ENCODE measurements around the gene CDC14B.
"Not testable (repeated sequence)": the region's sequence is repeated elsewhere in the genome, so short reads cannot be mapped to it uniquely, and the experiment has no call there.

CDC14B gene

GRCh38 chr9:96519095-96519494 is 100.5 kb downstream of the CDC14B start:
- peaks cover 14% of the 10 kb centered on the region for H3K4me1 Mint-ChIP-seq
- H3K27ac Mint-ChIP-seq: no peak overlapping the region
- H3K36me3 Mint-ChIP-seq: no peaks in the 10 kb centered on the region
- no peaks in the 10 kb centered on the region for H3K27me3 Mint-ChIP-seq
- no peak for DNase-seq
- H3K9me3 Mint-ChIP-seq: no peaks in the 10 kb centered on the region
- H3K4me3 Mint-ChIP-seq: no peak overlapping the region
- CTCF ChIA-PET: no interaction called here

GRCh38 chr9:96515621-96516470 is 103.8 kb downstream of the CDC14B start:
- Mint-ChIP-seq H3K4me3 (no peak overlapping the region), H3K9me3 (no peaks in the 10 kb centered on the region), H3K4me1 (no peaks in the 10 kb centered on the region), H3K27ac (no peak overlapping the region), H3K36me3 (no peaks in the 10 kb centered on the region), H3K27me3 (no peaks in the 10 kb centered on the region)
- no peak for DNase-seq
- CTCF ChIA-PET: interaction anchor here (0.6 kb wide), 1 partner anchor 14 kb away, joined by 3 read pairs; no protein-coding TSS in a partner anchor

GRCh38 chr9:96514800-96515158 is 104.9 kb downstream of the CDC14B start:
- no peak overlapping the region for H3K27ac Mint-ChIP-seq
- peaks cover 4% of the 10 kb centered on the region for H3K4me1 Mint-ChIP-seq
- no peaks in the 10 kb centered on the region for H3K27me3 Mint-ChIP-seq
- CTCF ChIA-PET: no interaction called here
- no peaks in the 10 kb centered on the region for H3K9me3 Mint-ChIP-seq
- DNase-seq: no peak
- H3K4me3 Mint-ChIP-seq: no peak overlapping the region
- no peaks in the 10 kb centered on the region for H3K36me3 Mint-ChIP-seq

DNA sequence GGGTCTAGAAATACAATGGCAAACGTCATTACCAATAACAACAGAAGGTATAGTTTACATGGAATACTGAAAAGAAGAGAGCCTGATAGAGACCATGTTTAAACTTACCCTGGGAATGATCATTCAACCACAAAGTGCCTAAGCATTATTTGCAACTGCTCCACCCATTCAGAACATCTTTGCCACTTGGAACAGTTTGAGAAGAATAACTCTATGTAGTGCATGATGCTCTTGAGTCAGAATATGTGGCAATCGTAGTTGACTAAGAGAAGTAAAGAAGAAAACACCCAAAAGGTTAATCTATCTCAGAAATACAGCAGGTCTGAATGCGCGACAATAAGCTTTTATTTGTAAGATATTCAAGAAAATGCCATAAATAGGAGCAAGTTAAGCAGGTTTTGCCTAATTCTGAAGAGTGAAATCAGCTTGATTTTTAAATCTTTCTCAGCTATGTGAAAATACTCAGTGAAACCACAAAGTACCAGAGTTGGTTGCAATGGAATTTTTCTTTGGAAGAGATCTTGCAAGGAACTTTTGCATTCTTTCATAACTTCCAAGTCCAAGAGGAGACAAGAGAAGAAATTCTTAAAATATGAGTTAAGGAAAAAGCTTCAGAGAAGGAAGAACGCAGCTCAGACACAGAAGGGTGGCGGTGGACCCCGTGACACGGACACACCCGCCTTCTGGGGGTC is 105.4 kb downstream of the CDC14B start:
- no peak overlapping the region for H3K4me3 Mint-ChIP-seq
- H3K36me3 Mint-ChIP-seq: no peaks in the 10 kb centered on the region
- H3K27me3 Mint-ChIP-seq: no peaks in the 10 kb centered on the region
- no peaks in the 10 kb centered on the region for H3K9me3 Mint-ChIP-seq
- no peak for DNase-seq
- peaks cover 4% of the 10 kb centered on the region for H3K4me1 Mint-ChIP-seq
- CTCF ChIA-PET: no interaction called here
- no peak overlapping the region for H3K27ac Mint-ChIP-seq

DNA sequence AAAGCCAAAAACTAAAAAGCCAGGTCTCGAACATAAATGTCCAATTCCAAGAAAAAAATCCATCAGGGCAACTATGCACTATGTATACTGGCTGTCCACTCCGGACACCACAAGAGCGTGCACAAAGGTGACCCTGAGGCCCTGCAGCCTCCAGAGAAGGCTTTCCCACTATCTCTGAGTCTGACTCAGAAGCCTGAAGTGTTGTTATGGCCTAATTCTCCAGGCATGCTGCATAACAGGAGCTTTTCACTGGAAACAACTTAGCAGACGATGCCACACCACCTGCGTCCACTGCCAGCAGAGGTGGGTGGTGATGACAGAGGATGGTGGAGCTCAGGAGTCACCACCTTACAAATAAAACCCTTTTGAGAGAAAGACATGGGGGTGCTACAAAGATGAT is 106.0 kb downstream of the CDC14B start:
- Mint-ChIP-seq H3K27ac (no peak overlapping the region), H3K4me3 (no peak overlapping the region), H3K36me3 (no peaks in the 10 kb centered on the region), H3K9me3 (no peaks in the 10 kb centered on the region), H3K4me1 (peaks cover 4% of the 10 kb centered on the region), H3K27me3 (no peaks in the 10 kb centered on the region)
- CTCF ChIA-PET: no interaction called here
- DNase-seq: no peak

DNA sequence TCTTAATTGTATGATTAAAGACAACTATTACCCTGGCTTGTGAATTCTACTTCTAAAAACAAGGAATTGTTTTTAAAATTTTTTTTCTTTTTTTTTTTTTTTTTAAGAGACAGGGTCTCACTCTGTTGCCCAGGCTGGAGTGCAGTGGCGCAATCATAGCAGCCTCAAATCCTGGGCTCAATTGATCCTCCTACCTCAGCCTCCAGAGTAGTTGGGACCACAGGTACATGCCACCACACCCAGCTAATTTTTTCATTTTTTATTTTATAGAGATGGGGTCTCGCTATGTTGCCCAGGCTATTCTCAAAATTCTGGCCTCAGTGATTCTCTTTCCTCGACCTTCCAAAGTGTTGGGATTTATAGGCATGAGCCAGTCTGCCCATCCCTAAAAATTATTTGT is 107.4 kb downstream of the CDC14B start:
- H3K4me1 Mint-ChIP-seq: peaks cover 4% of the 10 kb centered on the region
- DNase-seq: no peak
- CTCF ChIA-PET: no interaction called here
- no peaks in the 10 kb centered on the region for H3K27me3 Mint-ChIP-seq
- H3K36me3 Mint-ChIP-seq: no peaks in the 10 kb centered on the region
- no peaks in the 10 kb centered on the region for H3K9me3 Mint-ChIP-seq
- no peak overlapping the region for H3K4me3 Mint-ChIP-seq
- H3K27ac Mint-ChIP-seq: no peak overlapping the region

DNA sequence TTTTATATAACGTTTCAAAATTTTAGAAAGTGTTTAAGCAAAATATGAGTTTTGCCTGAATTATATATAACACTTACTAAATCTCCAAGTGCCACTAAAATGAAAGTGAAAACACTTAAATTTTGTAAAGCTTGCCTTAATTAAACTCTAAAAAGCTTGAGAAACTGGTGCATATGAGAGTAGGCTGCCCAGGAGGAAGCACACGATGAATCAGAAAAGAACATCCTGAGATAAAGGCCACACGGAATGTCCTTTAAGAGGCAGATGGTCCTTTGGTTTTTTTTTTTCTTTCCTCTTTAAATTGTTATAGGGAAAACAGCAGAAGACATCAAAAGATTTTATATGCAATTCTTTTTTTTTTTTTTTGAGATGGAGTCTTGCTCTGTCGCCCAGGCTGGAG is 109.4 kb downstream of the CDC14B start:
- Mint-ChIP-seq H3K27me3 (no peaks in the 10 kb centered on the region), H3K4me1 (peaks cover 4% of the 10 kb centered on the region), H3K36me3 (no peaks in the 10 kb centered on the region), H3K9me3 (no peaks in the 10 kb centered on the region), H3K4me3 (no peak overlapping the region), H3K27ac (no peak overlapping the region)
- DNase-seq: no peak
- CTCF ChIA-PET: no interaction called here

GRCh38 chr9:96509848-96510247 is 109.8 kb downstream of the CDC14B start:
- no peaks in the 10 kb centered on the region for H3K9me3 Mint-ChIP-seq
- no peaks in the 10 kb centered on the region for H3K36me3 Mint-ChIP-seq
- no peak for DNase-seq
- no peak overlapping the region for H3K4me3 Mint-ChIP-seq
- CTCF ChIA-PET: no interaction called here
- H3K27ac Mint-ChIP-seq: peak overlapping the region; percentile 60
- H3K27me3 Mint-ChIP-seq: no peaks in the 10 kb centered on the region
- peaks cover 4% of the 10 kb centered on the region for H3K4me1 Mint-ChIP-seq

- H3K36me3 Mint-ChIP-seq: no peaks in the 10 kb centered on the region
- H3K27ac Mint-ChIP-seq: no peak overlapping the region
- no peaks in the 10 kb centered on the region for H3K9me3 Mint-ChIP-seq
- no peak overlapping the region for H3K4me3 Mint-ChIP-seq
- H3K4me1 Mint-ChIP-seq: peaks cover 4% of the 10 kb centered on the region
- H3K27me3 Mint-ChIP-seq: peaks cover 4% of the 10 kb centered on the region
- CTCF ChIA-PET: no interaction called here
- no peak for DNase-seq
Observed at GRCh38 chr9:96509026-96509425, 110.6 kb downstream of the CDC14B start.

DNA sequence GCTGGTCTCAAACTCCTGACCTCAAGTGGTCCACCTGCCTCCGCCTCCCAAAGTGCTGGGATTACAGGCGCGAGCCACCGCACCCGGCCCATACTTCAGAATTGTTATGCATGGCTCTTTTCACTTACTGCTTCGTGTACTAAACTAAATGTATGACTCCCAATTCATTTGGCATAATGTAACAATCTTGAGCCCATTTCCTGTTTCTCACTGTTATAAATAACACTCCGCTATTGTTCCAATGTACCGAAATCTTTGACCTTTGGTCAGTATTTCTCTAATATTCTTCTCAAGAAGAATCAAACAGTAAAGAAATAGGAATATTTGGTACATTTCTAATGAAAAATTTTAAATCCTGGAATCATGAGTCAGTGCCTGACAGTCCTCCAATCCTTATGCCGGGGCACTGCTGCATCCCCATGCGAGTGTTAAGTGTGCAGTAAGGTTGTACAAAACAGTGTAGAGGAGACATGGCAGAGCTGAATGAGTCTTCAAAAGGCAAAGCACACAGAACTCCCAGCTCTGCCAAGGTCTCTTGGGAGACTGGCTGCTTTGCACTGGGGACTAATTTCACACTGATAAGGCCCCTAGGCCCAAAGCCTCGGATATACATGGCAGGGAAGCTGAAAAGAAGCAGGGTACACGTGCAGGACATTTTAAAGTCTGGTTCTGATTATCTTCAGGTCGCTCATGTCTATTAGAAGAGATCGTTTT is 111.3 kb downstream of the CDC14B start:
- Mint-ChIP-seq H3K4me3 (no peak overlapping the region), H3K4me1 (peaks cover 4% of the 10 kb centered on the region), H3K36me3 (no peaks in the 10 kb centered on the region), H3K27ac (no peak overlapping the region), H3K9me3 (no peaks in the 10 kb centered on the region), H3K27me3 (peaks cover 4% of the 10 kb centered on the region)
- CTCF ChIA-PET: no interaction called here
- DNase-seq: no peak

- CTCF ChIA-PET: no interaction called here
Observed at GRCh38 chr9:96505316-96505991, 114.2 kb downstream of the CDC14B start.

GRCh38 chr9:96503918-96504317 is 115.7 kb downstream of the CDC14B start:
- no peak for DNase-seq
- H3K36me3 Mint-ChIP-seq: no peaks in the 10 kb centered on the region
- H3K9me3 Mint-ChIP-seq: no peaks in the 10 kb centered on the region
- CTCF ChIA-PET: no interaction called here
- H3K27ac Mint-ChIP-seq: no peak overlapping the region
- H3K4me3 Mint-ChIP-seq: no peak overlapping the region
- H3K4me1 Mint-ChIP-seq: no peaks in the 10 kb centered on the region
- peaks cover 7% of the 10 kb centered on the region for H3K27me3 Mint-ChIP-seq

More at GRCh38 chr9:96505316-96505991, 114.2 kb downstream of the CDC14B start:
- no peak for DNase-seq
- no peaks in the 10 kb centered on the region for H3K36me3 Mint-ChIP-seq
- no peak overlapping the region for H3K4me3 Mint-ChIP-seq
- H3K9me3 Mint-ChIP-seq: no peaks in the 10 kb centered on the region
- H3K4me1 Mint-ChIP-seq: peaks cover 4% of the 10 kb centered on the region
- H3K27me3 Mint-ChIP-seq: peaks cover 4% of the 10 kb centered on the region
- H3K27ac Mint-ChIP-seq: no peak overlapping the region

- DNase-seq, H3K27me3 Mint-ChIP-seq, CTCF ChIA-PET, H3K4me1 Mint-ChIP-seq, H3K9me3 Mint-ChIP-seq, H3K4me3 Mint-ChIP-seq, H3K27ac Mint-ChIP-seq, H3K36me3 Mint-ChIP-seq: not testable (repeated sequence)
Observed at GRCh38 chr9:96503374-96503748, 116.3 kb downstream of the CDC14B start.

DNA sequence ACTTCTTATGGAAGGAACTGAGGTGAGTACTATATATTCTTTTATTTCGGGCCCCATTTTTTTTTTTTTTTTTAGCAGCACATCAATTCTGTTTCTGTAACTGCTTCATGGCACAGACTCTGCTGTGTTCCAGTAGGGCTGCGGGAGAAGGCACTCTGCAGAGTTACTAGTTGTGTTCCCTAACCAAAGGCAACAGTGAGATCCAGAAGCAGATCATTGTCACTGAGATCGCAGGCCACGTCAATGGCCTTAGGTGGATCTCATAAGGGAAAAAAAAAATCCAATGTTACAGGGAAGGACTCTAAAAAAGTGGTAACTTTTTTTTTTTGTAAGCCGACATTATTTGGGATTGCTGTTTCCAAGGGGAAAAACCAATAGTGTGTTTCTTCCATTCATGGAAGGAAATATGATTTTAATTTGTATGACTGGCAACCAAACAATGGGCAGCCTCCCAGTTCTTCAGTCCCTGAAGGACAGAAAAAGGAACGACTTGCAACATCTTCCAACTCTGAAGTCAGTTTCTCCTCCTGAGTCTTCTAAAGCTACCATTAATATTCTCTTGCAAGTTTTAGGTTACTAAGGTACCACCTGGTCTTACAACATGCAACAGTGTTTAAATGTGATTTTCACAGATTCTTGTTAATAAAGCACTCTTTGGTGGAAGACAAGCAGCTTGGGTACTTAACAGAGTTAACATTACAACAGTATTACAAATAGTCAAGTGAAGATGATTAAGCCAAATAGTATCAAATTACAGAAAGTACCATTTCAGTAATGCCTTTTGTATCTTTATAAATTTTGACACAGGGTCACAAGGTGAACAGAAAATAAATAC is 116.9 kb downstream of the CDC14B start:
- Mint-ChIP-seq H3K27ac (no peak overlapping the region), H3K36me3 (no peaks in the 10 kb centered on the region), H3K27me3 (peaks cover 9% of the 10 kb centered on the region), H3K4me1 (no peaks in the 10 kb centered on the region), H3K4me3 (no peak overlapping the region), H3K9me3 (no peaks in the 10 kb centered on the region)
- DNase-seq: no peak
- CTCF ChIA-PET: no interaction called here
